Stimulated activated CD8-positive, alpha-beta memory T cell treated with anti-CD3 and anti-CD28 coated beads, Interleukin-7, amount 100 ng/mL, for 24 hours (primary cell): ENCODE results near the gene GLUD1.
"Not testable (repeated sequence)": the region's sequence is repeated elsewhere in the genome, so short reads cannot be mapped to it uniquely, and the experiment has no call there.

Experiments used
- DNase-seq: peaks from one replicate; pipeline ENCODE4 v3.0.0-alpha.2; 2020; ENCODE audit warnings: low read depth

The GLUD1 gene

DNA sequence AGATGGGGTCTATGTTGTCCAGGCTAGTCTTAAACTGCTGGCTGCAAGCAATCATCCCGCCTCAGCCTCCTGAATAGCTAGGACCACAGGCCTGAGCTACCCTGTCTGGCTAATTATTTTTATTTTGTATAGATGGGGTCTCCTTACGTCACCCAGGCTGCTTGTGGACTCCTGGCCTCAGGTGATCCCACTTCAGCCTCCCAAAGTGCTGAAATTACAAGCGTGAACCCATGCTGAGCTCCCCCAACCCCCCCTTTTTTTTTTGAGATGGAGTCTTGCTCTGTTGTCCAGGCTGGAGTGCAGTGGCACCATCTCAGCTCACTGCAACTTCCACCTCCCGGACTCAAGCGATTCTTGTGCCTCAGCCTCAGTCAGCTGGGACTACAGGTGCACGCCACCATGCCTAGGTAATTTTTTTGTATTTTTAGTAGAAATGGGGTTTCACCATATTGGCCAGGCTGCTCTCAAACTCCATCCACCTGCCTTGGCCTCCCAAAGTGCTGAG is 49.2 kb downstream of the GLUD1 start:
- no peak for DNase-seq

DNA sequence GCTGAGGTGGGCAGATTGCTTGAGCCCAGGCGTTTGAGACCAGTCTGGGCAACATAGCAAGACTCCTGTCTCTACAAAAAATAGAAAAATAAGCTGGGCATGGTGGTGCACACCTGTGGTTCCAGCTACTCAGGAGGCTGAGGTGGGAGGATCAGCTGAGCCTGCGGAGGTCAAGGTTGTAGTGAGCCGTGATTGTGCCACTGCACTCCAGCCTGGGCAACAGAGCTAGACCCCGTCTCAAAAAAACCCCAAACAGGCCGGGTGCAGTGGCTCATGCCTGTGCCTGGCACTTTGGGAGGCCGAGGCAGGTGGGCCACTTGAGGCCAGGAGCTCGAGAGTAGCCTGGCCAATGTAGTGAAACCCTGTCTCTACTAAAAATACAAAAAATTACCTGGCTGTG is 51.1 kb downstream of the GLUD1 start:
- not testable (repeated sequence) for DNase-seq

DNA sequence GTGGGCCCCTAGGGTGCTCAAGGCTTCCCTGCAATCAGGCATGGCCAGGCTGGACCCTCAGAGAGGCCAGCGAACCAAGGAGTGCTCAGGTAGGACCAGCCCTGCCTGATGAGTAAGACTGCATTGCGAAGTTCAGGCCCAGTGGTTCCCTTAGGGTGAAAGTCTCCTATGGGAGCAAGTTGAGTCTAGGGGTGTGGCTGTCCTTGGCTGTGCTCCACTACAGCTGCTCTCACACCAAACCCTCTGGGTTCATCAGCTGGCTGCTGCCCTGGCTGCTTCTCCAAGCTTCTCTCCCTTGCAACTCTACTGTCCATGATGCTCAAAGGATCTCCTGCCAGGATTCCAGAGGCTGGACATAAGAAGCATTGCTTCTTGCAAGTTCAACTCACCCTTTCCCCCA is 55.9 kb downstream of the GLUD1 start:
- DNase-seq = no peak

DNA sequence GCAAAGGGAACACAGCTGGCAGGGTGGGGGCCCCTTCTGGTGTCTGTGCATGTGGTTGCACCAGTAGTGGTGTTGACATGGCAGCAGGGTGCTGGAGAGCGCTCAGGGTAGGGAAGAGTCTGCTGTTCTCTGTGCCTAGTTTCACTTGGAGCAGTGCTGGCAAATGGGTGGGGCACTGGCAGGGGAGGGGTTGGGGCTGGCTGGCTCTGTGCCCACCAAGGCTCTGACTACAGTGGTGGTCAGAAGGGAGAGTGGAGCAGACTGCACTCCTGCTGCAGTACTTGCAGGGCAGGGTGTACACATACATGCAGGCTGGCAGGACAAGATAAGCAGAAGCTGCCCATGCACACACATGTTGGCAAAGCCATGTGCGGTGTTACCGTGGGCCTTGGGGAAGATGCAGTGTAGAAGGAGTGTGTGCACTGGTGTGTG is 56.3 kb downstream of the GLUD1 start:
- DNase-seq = no peak

DNA sequence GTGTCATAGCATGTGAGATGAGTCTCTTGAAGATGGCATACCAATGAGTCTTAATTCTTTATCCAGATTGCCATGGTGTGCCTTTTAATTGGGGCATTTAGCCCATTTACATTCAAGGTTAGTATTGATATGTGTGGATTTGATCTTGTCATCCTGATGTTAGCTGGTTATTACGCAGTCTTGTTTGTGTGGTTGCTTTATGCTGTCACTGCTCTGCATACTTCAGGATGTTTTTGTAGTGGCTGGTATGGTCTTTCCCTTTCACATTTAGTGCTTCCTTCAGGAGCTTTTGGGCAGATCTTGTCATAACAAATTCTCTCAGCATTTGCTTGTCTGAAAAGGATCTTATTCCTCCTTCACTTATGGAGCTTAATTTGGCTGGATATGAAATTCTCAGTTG is 58.0 kb downstream of the GLUD1 start:
- no peak for DNase-seq

DNA sequence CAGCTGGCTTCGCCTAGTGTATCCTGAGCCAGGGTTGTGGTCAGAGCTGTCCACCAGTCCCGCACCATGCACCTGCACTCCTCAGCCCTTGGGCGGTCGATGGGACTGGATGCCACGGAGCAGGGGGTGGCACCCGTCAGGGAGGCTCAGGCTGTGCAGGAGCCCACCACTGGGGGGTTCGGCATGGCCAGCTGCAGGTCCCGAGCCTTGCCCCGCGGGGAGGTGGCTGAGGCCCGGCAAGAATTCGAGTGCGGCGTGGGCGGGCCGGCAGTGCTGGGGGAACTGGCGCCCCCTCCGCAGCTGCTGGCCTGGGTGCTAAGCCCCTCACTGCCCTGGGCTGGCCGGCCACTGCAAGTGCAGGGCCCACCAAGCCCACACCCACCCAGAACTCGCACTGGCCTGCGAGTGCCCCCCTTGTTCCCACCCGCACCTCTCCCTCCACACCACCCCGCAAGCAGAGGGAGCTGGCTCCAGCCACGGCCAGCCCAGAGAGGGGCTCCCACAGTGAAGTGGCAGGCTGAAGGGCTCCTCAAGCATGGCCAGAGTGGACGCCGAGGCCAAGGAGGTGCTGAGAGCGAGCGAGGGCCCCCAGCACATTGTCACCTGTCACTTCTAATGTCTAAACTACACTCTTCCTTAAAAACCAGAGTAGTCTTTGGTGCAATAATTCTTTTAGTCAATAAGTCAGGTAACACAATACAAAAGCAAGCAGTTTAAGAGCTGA is 63.6 kb downstream of the GLUD1 start:
- DNase-seq = no peak

DNA sequence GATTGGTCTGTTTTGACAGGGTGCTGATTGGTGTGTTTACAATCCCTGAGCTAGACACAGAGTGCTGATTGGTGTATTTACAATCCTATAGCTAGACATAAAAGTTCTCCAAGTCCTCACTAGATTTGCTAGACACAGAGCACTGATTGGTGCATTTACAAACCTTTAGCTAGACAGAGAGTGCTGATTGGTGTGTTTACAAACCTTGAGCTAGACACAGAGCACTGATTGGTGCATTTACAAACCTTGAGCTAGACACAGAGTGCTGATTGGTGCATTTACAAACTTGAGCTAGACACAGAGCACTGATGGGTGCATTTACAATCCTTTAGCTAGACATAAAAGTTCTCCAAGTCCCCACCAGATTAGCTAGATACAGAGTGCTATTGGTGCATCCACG is 64.2 kb downstream of the GLUD1 start:
- DNase-seq = not testable (repeated sequence)

DNA sequence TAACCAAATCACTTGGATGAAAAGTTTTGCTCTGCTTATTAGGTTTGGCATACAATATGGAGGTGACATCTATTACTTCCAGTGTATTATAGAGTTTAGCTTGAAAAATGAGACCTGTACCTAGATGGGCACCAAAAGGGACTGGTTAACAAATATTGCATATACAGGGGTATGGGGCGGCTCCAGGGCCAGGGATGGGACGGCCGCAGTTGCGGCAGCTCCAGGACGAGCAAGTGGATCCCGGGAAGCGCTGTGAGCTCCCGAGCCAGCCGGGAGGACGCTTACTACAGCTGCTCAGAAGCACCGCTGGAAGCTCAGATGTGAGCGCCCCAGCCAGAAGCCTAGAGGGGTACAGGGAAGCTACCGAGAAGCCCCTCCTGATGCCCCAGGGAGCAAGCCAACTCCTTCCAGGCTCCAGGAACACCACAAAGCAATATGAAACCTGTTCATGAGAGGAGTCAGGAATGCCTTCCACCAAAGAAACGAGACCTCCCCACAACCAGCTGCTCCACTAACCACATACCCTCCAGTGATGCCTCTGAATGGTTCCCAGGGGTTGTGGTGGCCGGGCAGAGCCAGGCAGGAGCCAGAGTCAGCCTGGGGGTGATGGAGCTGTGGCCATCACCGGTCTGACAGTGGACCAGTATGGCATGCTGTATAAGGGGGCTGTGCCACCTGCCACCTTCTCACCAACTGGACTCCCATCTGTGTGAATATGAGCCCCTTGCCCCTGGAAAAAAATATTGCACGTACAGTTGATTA is 67.7 kb downstream of the GLUD1 start:
- DNase-seq = not testable (repeated sequence)

DNA sequence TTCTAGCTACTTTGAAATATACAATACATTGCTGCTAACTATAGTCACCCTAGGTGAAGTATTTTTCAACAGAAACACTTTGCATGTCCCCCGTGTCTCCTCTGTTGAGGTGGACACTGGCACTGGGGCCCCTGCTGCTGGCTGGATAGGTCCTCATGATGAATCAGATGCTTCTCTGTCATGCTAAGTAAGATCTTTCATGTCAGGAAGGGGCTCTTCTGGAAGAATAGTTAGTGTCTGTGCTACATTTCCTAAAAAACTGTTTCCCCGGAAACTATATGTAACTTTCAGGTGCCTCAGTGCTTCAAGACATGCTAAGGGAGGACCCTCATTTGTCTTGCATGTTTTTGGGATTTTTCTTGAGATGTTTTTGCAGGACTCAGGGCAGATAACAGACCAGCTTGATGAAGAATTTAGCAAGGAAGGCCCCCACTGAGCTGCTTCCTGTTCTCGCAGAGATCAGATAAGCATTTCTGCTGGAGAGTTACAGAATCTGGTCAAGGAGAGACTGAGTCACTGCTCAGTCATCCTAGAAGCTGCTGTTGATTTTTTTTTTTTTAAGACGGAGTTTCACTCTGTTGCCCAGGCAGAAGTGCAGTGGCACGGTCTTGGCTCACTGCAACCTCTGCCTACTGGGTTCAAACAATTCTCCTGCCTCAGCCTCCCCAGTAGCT is 69.2 kb downstream of the GLUD1 start:
- not testable (repeated sequence) for DNase-seq

DNA sequence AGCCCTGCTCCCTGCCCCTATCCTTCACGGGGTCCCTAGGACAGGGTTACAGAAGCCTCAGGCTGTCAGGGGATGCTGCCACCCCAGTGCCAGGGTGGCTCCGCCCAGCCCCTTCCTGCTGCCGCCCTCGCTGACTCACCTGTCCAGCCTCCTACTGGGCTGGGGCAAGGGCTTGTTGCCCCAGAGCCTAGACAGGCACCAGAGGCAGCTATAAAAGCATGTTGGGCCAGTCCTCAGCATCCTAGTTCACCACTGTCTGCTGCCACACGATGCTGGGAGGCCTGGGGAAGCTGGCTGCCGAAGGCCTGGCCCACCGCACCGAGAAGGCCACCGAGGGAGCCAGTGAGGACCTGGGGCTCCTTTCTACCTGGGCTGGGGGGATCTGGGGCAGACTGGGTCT is 74.6 kb downstream of the GLUD1 start, which contains the start of gene FAM25A:
FAM25A (plus strand) TSS at position 239 of the 400 bp plus-strand sequence; CDS start at position 270, 31 bp downstream.
- DNase-seq = not testable (repeated sequence)

DNA sequence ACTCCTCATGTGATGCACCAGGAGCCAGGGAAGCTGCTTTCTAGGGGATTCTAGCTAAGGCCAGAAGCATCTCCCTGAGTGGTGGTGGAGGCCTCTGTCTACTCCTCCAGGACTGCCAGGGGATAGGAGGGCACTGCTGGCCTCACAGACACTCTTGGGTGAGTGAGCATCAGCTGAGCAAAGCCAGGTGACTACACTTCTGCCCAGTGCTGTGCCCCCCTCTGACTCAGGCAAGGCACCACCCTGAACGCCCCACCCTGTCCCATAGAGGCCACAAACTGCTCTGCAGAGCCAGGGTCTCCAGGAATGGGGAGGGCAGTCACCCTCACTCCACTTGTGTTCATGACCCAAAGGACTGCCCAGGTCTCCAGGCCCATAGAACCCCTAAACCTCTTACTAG is 75.1 kb downstream of the GLUD1 start:
- DNase-seq = not testable (repeated sequence)

DNA sequence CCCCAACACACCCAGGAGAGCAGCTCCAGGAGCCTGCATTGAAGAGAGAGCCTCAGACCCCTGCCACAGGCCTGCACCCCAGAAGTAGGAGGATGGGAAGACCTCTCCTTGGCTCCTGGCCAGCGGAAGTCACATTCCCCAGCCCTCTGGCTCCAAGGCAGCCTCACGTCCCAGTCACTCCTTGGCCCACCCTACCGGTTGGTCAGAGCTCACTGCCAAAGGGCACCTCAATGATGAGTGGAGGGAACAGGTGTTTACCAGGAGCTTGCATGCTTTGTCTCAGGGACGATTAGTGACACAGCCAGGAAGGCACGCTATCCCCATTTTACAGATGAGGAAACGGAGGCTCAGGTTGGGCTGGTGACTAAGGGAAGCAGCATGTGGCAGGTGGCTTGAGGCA is 75.6 kb downstream of the GLUD1 start:
- not testable (repeated sequence) for DNase-seq

DNA sequence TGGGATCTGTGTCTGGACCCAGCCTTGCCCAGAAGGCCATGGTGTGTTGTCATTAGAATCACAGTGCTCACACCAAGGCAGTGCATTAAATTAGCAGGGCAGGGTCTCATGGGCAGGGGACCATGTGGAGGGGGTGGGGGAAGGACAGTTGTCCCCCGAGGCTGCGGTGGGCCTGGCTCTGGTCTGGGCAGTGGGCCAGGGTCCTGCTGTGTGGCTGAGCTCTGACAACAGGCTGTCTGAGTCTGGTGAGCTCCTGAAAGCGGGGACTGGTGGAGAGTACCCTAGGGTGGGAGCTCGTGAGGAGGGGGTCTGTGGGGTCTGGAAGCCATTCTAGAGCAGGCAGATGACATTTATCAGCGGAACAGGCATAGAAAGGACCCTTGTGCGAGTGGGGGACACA is 76.5 kb downstream of the GLUD1 start:
- DNase-seq = not testable (repeated sequence)

DNA sequence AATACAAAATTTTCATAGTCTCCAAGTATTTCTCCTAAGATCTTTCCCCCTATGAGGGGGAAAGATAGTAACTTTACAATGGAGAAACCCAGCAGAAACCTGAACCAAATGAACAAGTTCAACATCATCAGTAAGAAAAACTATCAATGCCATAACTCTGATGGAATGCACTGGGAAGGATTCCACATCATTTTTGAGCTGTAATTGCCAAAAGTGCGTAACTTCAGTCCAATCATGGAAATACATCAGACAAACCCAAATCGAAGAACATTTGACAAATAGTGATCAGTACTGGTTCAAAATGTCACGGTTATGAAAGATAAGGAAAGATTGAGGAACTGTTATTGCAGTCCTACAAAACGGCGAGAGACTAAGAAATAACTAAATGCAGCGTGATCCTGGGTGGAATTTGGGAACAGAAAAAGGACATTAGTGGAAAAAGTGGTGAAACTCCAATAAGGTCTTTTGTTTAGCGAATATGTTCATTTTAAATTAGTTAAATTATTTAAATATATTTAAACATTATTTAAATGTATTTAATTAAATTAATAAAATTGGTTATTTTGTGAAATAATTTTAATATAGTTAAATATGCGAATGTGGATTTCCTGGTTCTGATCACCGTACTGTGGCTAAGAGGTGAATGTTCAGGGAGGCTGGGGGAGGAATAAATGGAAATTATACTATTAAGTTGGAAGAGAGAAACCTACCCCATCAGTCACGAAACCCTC is 79.5 kb downstream of the GLUD1 start:
- DNase-seq = not testable (repeated sequence)

DNA sequence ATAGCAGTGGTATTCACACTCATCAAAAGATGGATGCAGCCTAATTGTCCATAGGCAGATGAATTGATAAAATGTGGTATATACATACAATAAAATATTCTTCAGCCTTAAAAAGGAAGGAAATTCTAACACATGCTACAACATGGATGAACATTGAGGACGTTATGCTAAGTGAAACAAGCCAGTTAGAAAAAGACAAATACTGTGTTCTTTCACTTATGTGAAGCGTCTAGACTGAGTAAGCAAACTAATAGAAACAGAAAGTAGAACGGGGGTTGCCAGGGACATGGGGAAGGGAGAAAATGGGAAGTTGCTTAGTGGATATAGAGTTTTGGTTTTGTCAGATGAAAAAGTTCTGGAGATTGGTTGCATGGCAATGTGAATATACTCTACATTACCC is 81.1 kb downstream of the GLUD1 start:
- DNase-seq = not testable (repeated sequence)

DNA sequence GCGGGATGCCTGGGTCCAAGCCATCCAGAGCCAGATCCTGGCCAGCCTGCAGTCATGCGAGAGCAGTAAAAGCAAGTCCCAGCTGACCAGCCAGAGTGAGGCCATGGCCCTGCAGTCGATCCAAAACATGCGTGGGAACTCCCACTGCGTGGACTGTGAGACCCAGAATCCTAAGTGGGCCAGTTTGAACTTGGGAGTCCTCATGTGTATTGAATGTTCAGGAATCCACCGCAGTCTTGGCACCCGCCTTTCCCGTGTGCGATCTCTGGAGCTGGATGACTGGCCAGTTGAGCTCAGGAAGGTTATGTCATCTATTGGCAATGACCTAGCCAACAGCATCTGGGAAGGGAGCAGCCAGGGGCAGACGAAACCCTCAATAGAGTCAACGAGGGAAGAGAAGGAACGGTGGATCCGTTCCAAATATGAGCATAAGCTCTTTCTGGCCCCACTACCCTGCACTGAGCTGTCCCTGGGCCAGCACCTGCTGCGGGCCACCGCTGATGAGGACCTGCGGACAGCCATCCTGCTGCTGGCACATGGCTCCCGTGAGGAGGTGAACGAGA is 85.4 kb downstream of the GLUD1 start:
- DNase-seq = not testable (repeated sequence)

DNA sequence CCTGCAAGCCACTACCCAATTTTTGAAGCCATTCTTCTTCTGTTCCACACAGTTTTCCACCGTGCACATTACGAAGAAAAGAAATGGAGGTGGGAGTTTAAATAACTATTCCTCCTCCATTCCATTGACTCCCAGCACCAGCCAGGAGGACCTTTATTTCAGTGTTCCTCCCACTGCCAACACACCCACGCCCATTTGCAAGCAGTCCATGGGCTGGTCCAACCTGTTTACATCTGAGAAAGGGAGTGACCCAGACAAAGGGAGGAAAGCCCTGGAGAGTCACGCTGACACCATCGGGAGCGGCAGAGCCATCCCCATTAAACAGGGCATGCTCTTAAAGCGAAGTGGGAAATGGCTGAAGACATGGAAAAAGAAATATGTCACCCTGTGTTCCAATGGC is 86.3 kb downstream of the GLUD1 start:
- DNase-seq = not testable (repeated sequence)

DNA sequence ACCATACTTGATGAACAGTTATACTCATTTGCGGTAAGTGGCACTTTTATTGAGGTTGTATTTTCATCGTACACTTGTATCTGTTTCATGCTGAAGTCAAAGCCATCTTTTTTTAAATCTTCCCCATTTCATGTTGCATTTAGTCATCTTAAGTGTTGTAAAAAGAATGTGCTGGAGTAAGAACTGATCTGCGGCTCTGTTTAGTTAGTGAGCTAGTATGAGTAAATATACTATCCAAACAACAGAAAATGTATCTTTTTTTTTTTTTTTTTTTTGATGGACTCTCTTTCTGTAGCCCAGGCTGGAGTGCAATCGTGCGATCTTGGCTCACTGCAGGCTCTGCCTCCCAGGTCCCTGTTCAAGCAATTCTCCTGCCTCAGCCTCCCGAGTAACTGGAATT is 87.0 kb downstream of the GLUD1 start:
- DNase-seq = not testable (repeated sequence)

DNA sequence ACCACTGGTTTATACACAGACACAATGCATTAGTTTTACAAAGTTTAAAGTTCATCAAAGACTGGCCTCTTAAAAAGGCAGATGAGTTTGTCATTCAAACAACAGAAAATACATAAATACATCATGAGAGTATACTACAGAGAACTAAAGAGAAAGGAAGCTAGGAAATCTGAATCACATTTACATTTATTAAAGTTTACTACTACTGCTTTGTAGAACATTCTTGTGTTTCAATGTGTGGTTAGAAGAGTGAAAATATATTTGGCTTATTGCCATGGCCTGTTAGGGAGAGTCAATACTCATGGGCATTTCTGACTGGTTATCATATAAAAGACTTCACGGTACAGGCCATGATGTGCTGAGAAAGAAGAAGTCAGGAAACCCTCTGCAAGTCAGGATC is 87.5 kb downstream of the GLUD1 start:
- DNase-seq = not testable (repeated sequence)

DNA sequence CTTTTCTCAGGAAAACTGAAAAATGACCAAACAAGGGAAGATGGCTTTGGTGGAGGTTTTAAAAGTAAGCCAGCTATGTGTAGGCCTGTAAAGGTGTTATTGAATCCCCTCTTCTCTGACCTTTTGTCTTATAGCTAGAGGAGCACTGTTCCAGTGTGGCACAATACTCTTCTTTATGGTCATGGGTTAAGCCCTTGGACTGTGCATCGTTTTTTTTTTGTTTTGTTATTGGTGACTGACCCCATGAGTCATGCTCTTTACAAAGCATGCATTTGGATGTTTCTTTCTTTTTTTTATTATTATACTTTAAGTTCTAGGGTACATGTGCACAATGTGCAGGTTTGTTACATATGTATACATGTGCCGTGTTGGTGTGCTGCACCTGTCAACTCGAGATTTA is 94.2 kb downstream of the GLUD1 start:
- DNase-seq = no peak
